ENCODE measurements around the gene HTRA3.

DNA sequence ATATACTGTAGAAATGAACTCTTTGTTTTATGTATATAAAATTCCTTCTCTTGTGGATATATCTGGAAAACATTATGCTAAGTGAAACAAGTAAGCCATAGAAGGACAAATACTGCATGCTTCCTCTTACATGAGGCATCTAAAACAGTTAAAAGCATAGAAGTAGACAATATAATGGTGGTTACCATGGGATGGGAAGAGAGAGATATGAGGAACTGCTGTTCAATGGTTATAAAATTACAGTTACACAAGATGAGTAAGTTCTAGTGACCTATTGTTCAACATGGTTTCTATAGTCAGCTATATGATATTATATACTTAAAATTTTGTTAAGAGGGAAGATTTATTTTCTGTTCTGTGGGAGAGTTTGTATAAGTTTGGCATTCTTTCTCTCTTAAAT is 43.4 kb downstream of the HTRA3 start:
- TF ChIP-seq CTCF (IDR thresholded peaks at IDR 0.05) (no peak), POLR2A (IDR thresholded peaks at IDR 0.05) (no peak), POLR2AphosphoS5 (IDR thresholded peaks at IDR 0.05) (no peak)
